HG03159 (cell line): ENCODE results near the gene RYK.
"Not testable (repeated sequence)": the region's sequence is repeated elsewhere in the genome, so short reads cannot be mapped to it uniquely, and the experiment has no call there.

Experiments used
- ATAC-seq: cut with Tn5 transposase; IDR thresholded peaks from one replicate; pipeline ENCODE4 v1.9.1; 2021; ENCODE audit warnings: mild to moderate bottlenecking, moderate library complexity; ENCODE audit not compliant: unreplicated experiment

The RYK gene

GRCh38 chr3:134222835-134223234, 27.8 kb downstream of the RYK start:
- ATAC-seq = no peak

DNA sequence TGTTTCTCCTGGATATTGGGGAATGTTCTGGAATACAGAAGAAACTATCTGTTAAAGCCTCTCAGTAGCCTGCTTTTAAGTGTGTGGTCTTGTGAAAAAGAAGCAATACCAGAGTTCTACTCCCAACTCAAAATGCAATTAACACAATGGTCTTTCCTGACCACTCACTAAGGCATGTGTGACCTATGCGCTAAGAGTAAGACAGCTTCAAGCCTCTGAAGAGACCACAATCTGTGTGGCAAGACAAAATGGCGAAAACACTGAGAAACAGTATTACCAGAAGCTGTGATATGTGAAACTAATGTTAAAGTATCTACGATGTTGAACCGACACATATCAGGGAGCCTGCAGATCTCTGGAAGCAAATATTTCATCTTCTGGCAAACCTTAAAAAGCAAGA, 33.8 kb downstream of the RYK start:
- ATAC-seq = no peak

DNA sequence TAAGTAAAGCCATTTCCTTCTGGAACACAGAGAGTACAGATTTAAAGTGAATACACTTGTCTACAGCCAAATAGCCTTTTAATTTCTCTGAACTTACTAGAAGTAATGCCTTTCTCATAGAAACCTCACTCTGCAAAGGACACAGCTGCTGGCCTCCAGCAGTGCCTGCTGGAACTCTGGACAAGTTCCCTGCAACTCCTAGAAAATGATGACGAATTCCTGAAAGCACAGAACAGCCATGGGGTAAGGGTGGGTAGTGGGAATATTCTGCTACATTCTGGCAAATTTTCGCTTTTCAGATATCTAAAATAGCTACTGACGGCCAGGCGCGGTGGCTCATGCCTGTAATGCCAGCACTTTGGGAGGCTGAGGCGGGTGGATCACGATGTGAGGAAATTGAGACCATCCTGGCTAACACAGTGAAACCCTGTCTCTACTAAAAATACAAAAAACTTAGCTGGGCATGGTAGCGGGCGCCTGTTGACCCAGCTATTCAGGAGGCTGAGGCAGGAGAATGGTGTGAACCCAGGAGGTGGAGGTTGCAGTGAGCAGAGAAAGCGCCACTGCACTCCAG, 34.4 kb downstream of the RYK start:
- no peak for ATAC-seq

GRCh38 chr3:134214239-134214638, 36.4 kb downstream of the RYK start:
- ATAC-seq = no peak

GRCh38 chr3:134212967-134213665, 37.5 kb downstream of the RYK start:
- peak; percentile 67 for ATAC-seq

GRCh38 chr3:134211797-134212196, 38.9 kb downstream of the RYK start:
- ATAC-seq = peak; percentile 80

- ATAC-seq = no peak
Measured at GRCh38 chr3:134205451-134205850, 45.2 kb downstream of the RYK start.

DNA sequence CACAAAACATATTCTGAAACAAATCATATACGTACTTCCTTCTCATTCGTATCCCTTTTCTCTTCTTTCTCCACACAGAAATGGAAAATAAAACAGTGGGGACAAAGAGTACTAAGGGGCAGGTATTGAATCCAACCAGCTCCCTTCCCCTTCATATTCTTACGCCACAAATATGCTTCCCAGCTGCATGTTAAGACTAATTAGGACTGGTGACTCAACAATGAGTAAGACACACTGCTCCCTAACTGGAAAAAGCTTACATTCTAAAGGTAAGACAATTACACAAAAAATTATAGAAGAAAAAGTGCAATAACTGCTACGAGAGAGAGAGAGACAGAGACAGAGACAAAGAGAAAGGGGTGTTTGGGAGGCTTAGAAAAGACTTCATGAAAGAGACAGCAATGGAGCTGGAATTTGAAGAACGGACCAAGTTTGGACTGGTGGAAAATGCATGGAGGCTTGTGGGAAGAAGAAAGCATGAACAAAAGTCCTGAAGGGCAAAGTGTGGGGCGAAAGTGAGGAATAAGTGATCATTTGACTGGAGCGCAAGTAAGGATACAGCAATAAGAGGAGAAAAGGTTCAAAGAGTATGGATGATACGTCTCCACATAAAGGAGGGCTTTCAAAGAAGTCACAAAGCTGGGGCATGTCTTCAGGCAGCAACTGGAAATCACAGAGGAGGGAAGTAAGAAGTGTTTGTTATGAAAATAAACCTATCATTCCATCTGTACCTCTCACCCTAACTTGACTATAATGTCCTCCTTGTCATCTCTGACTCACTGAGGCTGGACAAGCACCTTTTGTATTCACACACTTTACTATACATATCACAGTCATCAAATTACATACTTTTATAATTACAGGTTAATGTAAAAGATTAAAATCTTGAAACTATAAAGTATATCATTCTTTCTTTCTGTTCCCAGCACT, 49.2 kb downstream of the RYK start:
- no peak for ATAC-seq

GRCh38 chr3:134199880-134200279, 50.8 kb downstream of the RYK start:
- not testable (repeated sequence) for ATAC-seq

DNA sequence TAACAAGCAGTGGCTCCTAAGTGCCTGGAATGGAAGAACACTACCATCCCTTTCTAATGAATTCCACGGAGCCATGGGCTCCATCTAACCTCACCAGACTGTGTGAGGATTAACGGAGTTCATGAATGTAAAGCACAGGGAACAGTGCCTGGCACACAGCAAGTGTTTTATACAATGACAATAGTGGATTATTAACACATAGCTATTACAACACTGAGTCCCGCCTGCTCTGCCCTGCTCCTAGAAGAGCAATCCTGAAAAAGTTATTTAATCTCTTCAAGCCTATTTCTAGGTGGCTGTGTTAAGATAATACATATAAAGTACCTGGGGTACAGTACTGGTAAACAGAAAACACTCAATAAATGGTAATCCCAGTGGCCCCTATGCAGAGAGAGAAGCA, 51.4 kb downstream of the RYK start:
- no peak for ATAC-seq

GRCh38 chr3:134198414-134198813, 52.2 kb downstream of the RYK start:
- ATAC-seq = no peak

- ATAC-seq = no peak
Measured at GRCh38 chr3:134197681-134198261, 52.9 kb downstream of the RYK start.

- ATAC-seq = no peak
Measured at GRCh38 chr3:134194247-134194646, 56.4 kb downstream of the RYK start.

- ATAC-seq = no peak
Measured at GRCh38 chr3:134190250-134190649, 60.4 kb downstream of the RYK start.

DNA sequence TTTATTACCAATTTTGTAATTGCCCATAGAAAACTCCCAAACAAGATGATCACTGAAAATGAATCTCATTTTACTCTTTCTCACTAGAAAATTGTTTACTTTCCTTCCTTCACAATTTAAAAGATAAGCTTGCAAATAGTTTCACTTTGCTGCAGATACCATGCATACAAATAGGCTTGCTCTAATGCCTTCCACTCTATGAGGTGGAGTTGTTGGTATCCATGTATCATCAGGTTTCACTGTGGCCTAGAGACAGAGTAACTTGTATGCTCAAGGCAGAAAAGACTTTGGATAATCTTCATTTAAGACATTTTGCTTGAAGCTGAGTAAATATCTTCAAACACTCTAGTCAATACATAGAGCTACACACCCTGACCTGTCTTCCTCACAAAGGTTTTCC, 60.8 kb downstream of the RYK start:
- no peak for ATAC-seq

- ATAC-seq = no peak
Measured at GRCh38 chr3:134186391-134186790, 64.3 kb downstream of the RYK start.

DNA sequence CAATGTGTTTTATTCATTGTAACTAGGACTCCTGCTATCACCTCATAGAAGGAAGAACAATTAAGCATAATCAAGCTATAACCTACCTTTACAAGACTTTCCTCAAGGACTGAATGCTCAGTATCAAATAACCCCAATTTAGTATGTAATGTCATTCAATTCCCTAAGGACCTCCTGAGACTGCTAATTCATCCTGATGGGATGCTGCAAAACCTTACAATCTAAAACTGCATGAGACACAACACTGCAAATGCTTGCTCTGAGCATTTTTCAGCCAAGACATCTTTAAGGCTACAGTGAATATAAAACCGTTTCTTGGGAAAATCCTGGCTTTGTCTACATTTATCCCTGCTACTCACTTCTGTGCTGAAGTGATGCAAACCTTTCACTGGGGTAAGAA, 69.9 kb downstream of the RYK start:
- ATAC-seq = no peak

DNA sequence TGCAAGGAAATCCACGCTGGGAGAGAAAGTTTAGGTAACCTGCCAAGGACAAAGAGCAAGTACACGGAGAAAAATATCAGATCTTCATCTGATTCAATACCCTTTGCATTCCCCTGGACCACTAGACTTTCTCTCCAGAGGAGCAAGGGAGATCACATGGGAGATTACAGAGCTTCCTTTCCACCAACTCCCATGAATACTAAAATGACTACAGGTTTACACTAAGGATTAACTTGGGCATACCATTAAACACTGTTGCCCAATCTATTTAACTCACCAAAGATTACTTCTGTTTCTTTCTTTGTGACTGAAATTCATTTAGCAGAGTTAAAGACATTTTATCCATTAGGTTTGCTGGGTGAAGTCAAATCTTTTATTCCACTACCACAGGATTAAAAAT, 71.2 kb downstream of the RYK start:
- no peak for ATAC-seq

DNA sequence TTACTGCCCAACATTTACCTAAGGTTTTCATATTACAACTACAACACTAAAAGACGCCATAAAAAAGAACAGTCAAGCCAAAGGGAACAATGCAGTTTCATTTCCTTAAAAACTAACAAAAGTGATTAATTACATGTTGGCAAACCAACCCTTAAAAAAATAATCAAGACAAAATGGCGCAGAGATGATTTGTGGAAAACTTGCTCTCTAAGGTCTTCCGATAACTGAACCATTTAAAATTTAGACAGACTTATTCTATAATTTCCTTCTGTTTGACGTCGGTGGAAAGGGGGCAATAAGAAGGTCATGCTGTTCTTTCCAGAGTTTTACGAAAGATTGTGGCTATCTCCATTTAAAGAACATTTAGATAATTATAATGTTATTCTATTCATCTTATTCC, 87.6 kb downstream of the RYK start:
- ATAC-seq = no peak

- no peak for ATAC-seq
Measured at GRCh38 chr3:134161898-134162615, 88.6 kb downstream of the RYK start.

DNA sequence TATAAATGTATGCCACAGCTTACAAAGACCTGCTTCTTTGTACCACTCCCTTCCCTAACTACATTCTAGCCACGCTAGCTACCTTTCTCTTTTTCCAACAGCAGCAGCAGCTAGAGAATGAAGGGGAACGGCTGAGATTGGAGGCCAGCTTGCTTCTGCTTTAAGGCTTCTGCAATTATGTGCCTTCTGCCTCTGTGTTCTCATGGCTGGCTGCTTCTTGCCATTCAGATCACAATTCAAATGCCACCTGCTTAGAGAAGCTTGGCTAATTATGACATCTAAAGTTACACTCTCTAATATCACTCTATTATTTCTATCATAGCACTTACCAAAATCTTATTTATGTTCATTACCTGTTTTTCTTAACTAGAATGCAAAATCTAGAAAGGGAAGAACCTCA, 95.2 kb downstream of the RYK start:
- no peak for ATAC-seq
